Body of pancreas (tissue), 4 donors: Measurements from ENCODE around the gene RSPH1.

Source experiments
- POLR2A ChIP-seq, 3 donors: fragments of 450-650 bp; IDR thresholded peaks; one replicate each; pipeline ENCODE4 v1.6.1; 2016; ENCODE audit warnings: antibody characterized with exemption in 3 of 3, mild to moderate bottlenecking in 2 of 3
- TF ChIP-seq, protein P1 (sequence below), 7 experiments: fragments of 450-650 bp in 4 of 7; fragments of 200-600 bp in 3 of 7; sonication (generic) in 3 of 7; IDR thresholded peaks; one replicate each; pipeline ENCODE4 v1.5.1; 2016 to 2019; ENCODE audit warnings: antibody characterized with exemption in 7 of 7

DNA sequence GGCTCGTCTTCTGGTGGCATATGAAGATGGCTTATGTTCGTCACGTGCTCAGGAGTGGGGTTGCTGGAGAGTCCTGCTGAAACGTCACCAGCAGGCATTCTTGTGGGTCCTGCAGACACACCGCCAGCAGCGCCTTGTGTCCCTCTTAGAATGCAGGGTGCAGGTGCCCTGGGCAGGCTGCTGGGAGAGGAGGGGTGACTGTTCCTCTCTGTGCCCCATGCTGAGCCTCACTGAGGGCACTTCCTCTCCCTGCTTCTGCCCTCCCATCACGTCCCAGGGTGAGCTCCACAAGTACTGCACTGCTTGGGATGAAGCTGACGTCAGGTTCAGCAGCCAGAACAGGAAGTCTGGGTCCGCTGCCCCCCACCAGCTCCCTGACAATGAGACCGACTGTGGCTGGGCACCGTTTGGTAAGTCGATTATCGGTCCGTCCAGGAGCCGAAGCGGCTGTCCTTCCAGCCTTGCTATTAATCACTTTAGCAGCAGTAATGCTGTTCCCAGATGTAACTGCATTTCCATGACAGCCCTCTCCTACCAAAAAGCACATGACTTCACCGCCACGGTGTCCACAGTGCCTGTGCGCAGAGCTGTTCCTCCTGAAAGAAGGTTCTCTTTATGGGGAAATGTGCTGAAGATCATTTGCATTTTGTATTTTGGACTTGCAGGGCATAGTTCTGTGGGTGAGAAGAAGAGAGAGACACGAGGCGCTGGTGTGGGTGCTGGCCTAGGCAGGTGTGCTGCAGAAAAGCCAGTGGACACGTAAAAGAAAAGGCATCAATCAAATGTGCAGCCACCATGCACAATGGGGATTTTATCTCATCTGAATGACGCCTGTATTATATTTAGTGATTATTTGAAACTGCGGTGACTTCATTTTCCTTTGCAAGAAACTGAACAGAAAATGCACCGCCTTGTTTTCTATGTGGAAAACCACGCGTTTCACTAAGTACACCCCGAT lies 38.7 kb upstream of the RSPH1 start:
- TF ChIP-seq, protein P1, sequence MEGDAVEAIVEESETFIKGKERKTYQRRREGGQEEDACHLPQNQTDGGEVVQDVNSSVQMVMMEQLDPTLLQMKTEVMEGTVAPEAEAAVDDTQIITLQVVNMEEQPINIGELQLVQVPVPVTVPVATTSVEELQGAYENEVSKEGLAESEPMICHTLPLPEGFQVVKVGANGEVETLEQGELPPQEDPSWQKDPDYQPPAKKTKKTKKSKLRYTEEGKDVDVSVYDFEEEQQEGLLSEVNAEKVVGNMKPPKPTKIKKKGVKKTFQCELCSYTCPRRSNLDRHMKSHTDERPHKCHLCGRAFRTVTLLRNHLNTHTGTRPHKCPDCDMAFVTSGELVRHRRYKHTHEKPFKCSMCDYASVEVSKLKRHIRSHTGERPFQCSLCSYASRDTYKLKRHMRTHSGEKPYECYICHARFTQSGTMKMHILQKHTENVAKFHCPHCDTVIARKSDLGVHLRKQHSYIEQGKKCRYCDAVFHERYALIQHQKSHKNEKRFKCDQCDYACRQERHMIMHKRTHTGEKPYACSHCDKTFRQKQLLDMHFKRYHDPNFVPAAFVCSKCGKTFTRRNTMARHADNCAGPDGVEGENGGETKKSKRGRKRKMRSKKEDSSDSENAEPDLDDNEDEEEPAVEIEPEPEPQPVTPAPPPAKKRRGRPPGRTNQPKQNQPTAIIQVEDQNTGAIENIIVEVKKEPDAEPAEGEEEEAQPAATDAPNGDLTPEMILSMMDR (IDR thresholded peaks at IDR 0.05) = no peak
- TF ChIP-seq POLR2A (IDR thresholded peaks at IDR 0.05) = peak in 2 of 3 donors; percentile 9 to 46
